GM21360 (cell line): ENCODE measurements around the gene CAPZA3.
"Not testable (repeated sequence)": the region's sequence is repeated elsewhere in the genome, so short reads cannot be mapped to it uniquely, and the experiment has no call there.

Experiments used
- ATAC-seq: cut with Tn5 transposase; IDR thresholded peaks from one replicate; pipeline ENCODE4 v1.9.1; 2021; ENCODE audit warnings: mild to moderate bottlenecking, moderate library complexity; ENCODE audit not compliant: unreplicated experiment

Gene CAPZA3

DNA sequence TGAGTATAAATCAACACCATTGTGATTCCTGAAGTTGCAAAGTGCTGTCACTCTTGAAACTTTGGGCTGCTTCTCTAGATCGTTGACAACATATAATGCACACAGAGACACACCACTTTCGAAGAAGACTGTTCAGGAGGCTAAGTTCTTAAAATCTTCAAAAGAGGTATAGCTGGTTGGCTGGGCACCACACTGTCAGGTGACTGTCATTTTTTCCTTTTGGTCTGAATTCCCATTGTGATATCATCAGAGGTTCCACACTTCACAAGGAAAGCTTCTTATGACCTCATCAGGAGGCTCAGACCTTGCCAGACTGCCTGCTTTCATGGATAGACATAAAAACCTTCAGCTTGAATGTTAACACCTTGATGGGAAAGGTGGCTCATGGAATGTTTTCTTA lies at the start of gene CAPZA3, which contains the start of gene PLCZ1:
CAPZA3 (plus strand) TSS at position 301 of the 400 bp plus-strand sequence. CDS start 150 bp downstream, outside the sequence.
PLCZ1 (minus strand) TSS at position 194 of the 400 bp plus-strand sequence. CDS start 641 bp downstream, outside the sequence.
- no peak for ATAC-seq

GRCh38 chr12:18689771-18690170 lies 48.1 kb upstream of the CAPZA3 start:
- ATAC-seq = no peak

DNA sequence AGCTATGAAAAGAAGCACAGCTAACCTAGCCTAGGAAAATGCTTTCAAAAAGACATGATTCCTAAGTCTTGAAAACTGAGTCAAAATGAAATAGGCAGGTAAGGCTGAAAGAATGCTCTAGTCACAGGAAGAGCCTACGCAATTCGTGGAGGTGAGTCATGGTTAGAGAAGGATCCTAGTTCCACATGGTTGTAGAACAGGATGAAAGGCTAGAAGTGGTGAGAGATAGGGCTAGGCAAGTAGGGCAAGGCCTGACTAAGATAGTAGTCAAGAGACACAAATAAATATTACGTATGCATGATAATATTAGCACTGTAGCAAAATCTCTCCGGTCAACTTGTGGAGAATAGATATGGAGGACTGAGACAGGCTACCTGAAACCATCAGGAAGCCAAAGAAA lies 47.3 kb upstream of the CAPZA3 start:
- ATAC-seq = no peak

GRCh38 chr12:18693986-18694385 lies 43.9 kb upstream of the CAPZA3 start:
- not testable (repeated sequence) for ATAC-seq

GRCh38 chr12:18696971-18697602 lies 40.8 kb upstream of the CAPZA3 start:
- no peak for ATAC-seq

- no peak for ATAC-seq
Measured at GRCh38 chr12:18700271-18700670, 37.6 kb upstream of the CAPZA3 start.

- no peak for ATAC-seq
Measured at GRCh38 chr12:18703321-18703720, 34.6 kb upstream of the CAPZA3 start.

DNA sequence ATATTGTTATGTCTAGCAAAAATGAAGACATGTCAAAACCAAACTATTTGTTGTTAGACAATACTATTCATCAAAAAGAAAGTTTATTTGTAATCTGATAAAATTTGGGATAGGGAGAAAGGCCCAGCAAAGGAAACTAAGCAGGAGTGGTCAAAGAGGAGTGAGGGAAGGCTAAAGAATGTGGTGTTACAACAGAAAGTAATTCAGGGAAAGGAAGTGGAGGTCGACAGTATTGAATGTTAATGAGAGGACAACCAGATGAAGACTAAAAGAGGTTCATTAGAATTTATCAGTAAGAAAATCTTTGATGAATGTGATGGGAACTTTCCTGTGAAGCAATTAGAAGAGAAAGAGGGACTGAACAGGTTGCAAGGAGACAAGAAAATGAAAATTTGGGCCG lies 34.0 kb upstream of the CAPZA3 start:
- ATAC-seq = no peak

GRCh38 chr12:18706798-18707197 lies 31.1 kb upstream of the CAPZA3 start:
- no peak for ATAC-seq

DNA sequence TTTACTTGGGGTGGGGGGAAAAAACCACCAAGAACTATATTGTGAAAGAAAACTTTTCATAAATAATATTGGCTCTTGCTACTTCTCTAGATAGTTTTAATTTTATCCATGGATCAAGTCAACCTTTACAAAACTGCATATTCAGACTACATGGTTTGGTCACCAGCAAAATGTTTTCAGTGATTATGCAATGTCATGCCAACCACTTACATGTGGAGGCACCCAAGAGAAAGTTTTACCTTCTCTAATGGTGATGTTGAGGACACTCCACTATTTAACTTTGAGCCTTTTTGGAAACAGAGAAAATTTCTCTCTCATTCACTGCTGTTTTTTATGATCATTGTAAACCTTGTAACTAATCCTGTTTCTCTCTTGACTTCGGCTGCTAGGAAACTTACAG lies 21.7 kb upstream of the CAPZA3 start:
- ATAC-seq = no peak

- ATAC-seq = no peak
Measured at GRCh38 chr12:18718462-18718861, 19.5 kb upstream of the CAPZA3 start.

- no peak for ATAC-seq
Measured at GRCh38 chr12:18719922-18720510, 17.9 kb upstream of the CAPZA3 start.

- ATAC-seq = no peak
Measured at GRCh38 chr12:18720690-18721089, 17.2 kb upstream of the CAPZA3 start.

GRCh38 chr12:18721452-18721851 lies 16.5 kb upstream of the CAPZA3 start:
- ATAC-seq = no peak

DNA sequence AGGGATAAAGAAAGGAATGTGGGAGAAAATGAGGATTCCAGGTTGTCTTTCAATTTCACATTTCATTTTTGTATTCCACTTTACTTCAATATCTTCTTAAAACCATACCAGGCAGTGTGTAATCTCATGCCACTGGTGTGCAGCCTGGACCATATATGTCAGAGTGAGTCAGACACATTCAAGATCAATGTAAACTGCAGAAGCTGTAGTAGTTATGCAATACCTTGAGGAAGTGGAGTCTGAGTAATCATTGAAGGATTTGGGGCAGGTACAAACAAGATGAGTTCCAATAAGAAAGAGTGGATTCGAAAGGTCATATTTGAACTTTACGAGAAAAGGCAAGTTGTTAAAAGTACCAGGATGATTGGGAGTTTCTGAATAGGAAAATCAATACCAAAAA lies 14.2 kb upstream of the CAPZA3 start:
- no peak for ATAC-seq

DNA sequence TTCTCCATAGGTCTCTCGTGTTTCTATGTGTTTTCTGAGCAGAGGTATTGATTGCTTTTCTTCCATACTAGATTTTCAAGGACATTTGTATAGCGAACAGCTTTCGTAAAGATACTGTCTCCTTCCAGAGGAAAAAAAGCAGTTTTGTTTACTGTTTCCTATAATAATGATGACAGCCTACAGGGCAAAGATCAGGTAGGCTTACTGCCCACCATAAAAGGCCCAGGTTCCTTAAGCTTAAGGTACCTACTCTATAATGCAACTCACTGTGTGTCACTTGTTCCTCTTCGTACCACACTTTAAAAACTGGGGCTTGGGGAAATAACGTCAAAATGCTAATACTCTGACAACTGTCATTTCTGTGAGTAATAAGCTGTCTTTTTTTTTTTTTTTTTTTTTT lies 6.8 kb upstream of the CAPZA3 start:
- no peak for ATAC-seq

GRCh38 chr12:18747895-18748294 lies 10.0 kb downstream of the CAPZA3 start:
- ATAC-seq = no peak

DNA sequence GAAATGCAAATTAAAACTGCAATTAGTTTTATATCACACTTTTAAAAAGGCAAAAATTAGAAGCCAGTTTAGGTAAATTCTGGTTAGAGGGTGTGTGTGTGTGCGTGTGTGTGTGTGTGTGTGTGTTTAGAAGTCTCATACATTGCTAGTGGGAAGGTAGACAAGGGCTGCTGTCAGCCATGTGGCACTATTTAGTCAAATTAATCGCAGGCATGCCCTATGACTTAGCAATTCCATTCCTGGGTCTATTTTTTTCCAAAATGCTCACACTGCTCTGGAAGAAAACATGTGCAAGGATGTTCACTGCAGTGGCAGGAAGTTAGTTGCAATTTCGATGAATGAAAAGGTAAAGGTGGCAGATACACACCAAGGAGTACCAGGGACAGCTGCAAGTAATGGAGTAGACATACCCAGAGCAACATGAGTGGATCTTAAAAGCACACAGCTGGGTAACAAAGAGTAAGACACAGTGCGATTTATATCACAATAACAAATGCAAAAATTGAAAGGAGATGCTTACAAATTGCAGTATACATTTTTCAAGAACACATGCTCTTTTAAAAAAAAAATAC lies 11.6 kb downstream of the CAPZA3 start:
- ATAC-seq = no peak

- ATAC-seq = no peak
Measured at GRCh38 chr12:18750085-18750484, 12.2 kb downstream of the CAPZA3 start.

- no peak for ATAC-seq
Measured at GRCh38 chr12:18751866-18752265, 13.9 kb downstream of the CAPZA3 start.

DNA sequence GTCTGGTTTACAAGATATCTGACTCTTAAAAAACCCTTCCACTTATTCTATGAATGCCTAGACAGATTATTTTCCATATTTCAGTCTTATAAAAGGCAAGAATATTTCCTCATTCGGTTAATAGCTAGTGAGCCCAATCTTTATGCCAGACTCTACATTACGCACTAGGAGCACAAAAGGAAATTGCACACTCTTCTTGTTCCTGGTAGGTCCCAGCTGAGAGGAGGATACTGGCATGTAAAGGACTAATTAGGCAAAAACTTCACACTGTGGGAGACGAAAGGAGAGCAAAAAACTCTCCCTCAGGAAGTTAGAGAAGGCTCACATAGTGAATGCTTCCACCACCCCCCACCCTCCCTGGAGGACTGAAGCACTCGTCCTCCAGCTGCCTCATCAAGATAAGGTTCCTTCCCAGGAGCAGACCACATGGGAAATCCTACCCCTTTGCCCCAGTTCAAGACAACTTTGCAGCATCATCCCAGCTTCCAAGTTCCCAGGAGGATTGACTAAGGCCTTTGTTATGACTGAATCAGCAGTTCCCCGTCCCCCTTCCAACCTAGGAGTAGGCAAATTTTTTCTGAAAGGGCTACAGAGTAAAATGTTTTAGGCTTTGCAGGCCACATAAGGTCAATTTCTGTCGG lies 14.5 kb downstream of the CAPZA3 start:
- ATAC-seq = no peak

DNA sequence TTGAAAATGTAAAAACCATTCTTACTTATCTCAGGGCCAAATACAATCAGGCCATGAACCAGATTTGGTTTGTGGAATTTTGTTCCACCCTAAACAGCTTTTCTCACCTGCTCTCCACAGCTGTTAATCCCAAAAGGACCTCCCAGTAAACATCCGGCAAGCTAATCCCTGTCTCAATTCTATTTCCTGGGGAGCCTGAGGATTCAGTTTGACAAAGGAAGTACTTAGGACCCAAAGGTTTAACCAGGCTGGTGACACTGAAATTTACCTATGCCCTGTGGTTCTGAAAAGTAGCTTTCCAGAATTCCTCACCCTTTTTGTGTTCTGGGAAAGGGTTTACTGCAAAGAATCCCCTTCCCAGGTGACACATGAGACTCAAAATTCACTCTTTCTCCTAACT lies 15.0 kb downstream of the CAPZA3 start:
- ATAC-seq = no peak
